HG03565 (cell line): ENCODE measurements around the gene PAX2.

ENCODE experiments used
- ATAC-seq: cut with Tn5 transposase; IDR thresholded peaks from one replicate; pipeline ENCODE4 v1.9.1; 2021; ENCODE audit warnings: mild to moderate bottlenecking, moderate library complexity; ENCODE audit not compliant: unreplicated experiment

PAX2 gene

GRCh38 chr10:100749309-100750217, 4.2 kb downstream of the PAX2 start:
- ATAC-seq: no peak

- no peak for ATAC-seq
These were observed 5.2 kb downstream of the PAX2 start for GRCh38 chr10:100750291-100751210.

- ATAC-seq: no peak
These were observed 6.0 kb downstream of the PAX2 start for GRCh38 chr10:100751211-100751933.

GRCh38 chr10:100755821-100756220, 10.4 kb downstream of the PAX2 start:
- ATAC-seq: no peak

- ATAC-seq: no peak
These were observed 13.9 kb downstream of the PAX2 start for GRCh38 chr10:100759331-100759730.

- ATAC-seq: no peak
These were observed 15.3 kb downstream of the PAX2 start for GRCh38 chr10:100760726-100761125.

GRCh38 chr10:100761191-100761590, 15.8 kb downstream of the PAX2 start:
- no peak for ATAC-seq

- ATAC-seq: no peak
These were observed 17.8 kb downstream of the PAX2 start for GRCh38 chr10:100763043-100763747.

GRCh38 chr10:100766693-100767421, 21.5 kb downstream of the PAX2 start:
- no peak for ATAC-seq

- no peak for ATAC-seq
These were observed 22.0 kb downstream of the PAX2 start for GRCh38 chr10:100767422-100767775.

- ATAC-seq: no peak
These were observed 24.1 kb downstream of the PAX2 start for GRCh38 chr10:100769481-100769880.

GRCh38 chr10:100773646-100774045, 28.3 kb downstream of the PAX2 start:
- no peak for ATAC-seq

- no peak for ATAC-seq
These were observed 28.8 kb downstream of the PAX2 start for GRCh38 chr10:100774223-100774622.

GRCh38 chr10:100774876-100775275, 29.5 kb downstream of the PAX2 start:
- no peak for ATAC-seq

GRCh38 chr10:100775386-100775785, 30.0 kb downstream of the PAX2 start:
- no peak for ATAC-seq

- ATAC-seq: no peak
These were observed 30.5 kb downstream of the PAX2 start for GRCh38 chr10:100775871-100776270.

- no peak for ATAC-seq
These were observed 31.3 kb downstream of the PAX2 start for GRCh38 chr10:100776671-100777070.

- ATAC-seq: no peak
These were observed 33.9 kb downstream of the PAX2 start for GRCh38 chr10:100779329-100779728.

- ATAC-seq: no peak
These were observed 34.9 kb downstream of the PAX2 start for GRCh38 chr10:100780324-100780723.

- ATAC-seq: no peak
These were observed 35.8 kb downstream of the PAX2 start for GRCh38 chr10:100781145-100781665.
